Measurements from ENCODE around the gene B4GALNT3.

GRCh38 chr12:522692-523378 is 63.1 kb downstream of the B4GALNT3 start:
- TF ChIP-seq, protein P1, sequence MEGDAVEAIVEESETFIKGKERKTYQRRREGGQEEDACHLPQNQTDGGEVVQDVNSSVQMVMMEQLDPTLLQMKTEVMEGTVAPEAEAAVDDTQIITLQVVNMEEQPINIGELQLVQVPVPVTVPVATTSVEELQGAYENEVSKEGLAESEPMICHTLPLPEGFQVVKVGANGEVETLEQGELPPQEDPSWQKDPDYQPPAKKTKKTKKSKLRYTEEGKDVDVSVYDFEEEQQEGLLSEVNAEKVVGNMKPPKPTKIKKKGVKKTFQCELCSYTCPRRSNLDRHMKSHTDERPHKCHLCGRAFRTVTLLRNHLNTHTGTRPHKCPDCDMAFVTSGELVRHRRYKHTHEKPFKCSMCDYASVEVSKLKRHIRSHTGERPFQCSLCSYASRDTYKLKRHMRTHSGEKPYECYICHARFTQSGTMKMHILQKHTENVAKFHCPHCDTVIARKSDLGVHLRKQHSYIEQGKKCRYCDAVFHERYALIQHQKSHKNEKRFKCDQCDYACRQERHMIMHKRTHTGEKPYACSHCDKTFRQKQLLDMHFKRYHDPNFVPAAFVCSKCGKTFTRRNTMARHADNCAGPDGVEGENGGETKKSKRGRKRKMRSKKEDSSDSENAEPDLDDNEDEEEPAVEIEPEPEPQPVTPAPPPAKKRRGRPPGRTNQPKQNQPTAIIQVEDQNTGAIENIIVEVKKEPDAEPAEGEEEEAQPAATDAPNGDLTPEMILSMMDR (IDR thresholded peaks at IDR 0.05), result no peak
- no peak for TF ChIP-seq POLR2A (IDR thresholded peaks at IDR 0.05)
